Iris pigment epithelial cell (primary cell): ENCODE measurements around the gene HOXA4.

ENCODE experiments used
- DNase-seq: peaks from one replicate; pipeline ENCODE4 v3.0.0-alpha.2; 2011; ENCODE audit warnings: low read depth

HOXA4 gene

GRCh38 chr7:27093184-27093895 lies 37.2 kb downstream of the HOXA4 start:
- DNase-seq: no peak

- DNase-seq: no peak
Observed at GRCh38 chr7:27092819-27093110, 37.8 kb downstream of the HOXA4 start.

GRCh38 chr7:27091941-27092818 lies 38.4 kb downstream of the HOXA4 start:
- no peak for DNase-seq

- no peak for DNase-seq
Observed at GRCh38 chr7:27091105-27091504, 39.5 kb downstream of the HOXA4 start.

GRCh38 chr7:27088002-27088922 lies 42.3 kb downstream of the HOXA4 start:
- no peak for DNase-seq

GRCh38 chr7:27083646-27084045 lies 46.9 kb downstream of the HOXA4 start:
- DNase-seq: no peak

GRCh38 chr7:27082171-27082570 lies 48.4 kb downstream of the HOXA4 start:
- no peak for DNase-seq

GRCh38 chr7:27080844-27081436 lies 49.6 kb downstream of the HOXA4 start:
- no peak for DNase-seq

GRCh38 chr7:27079234-27079975 lies 51.2 kb downstream of the HOXA4 start:
- DNase-seq: no peak

- no peak for DNase-seq
Observed at GRCh38 chr7:27078616-27079233, 51.8 kb downstream of the HOXA4 start.
